ENCODE results near the gene NPAS3. TPM values are rescaled to one million over a fixed set of nuclear protein-coding genes. Genes with fewer than 3 reads are reported as not detected.

NPAS3 gene
- total RNA-seq, 1 experiment from 2014 or later: 0.35 TPM

DNA sequence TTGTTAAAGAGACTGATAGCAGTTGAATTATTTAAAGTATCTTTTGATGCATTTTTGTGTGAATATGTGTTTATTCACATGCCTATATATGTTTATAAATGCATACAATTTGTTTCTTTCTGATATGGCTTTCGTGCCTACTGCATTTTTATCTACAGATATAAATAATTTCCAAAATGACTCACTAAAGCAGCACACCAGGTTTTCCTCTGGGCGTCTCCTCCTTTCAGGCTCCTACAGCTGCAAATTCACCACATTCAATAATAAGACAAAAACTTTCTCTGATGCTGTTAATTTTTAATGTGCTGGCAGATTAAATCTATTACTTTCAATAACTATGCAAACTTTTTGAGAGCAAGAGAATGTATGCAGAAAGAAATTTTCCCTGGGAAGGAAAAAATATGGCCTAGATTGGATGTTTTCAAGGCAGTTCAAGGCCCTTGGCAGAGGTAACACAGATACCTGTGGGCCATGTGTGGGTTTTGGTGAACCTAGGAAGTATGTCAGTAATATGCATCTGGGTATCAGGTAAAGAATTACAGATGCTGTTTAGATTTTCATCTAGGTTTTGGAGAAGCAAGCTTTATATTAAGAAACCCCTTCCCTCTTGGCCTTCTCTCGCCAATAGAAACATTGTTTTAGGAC is 630.4 kb downstream of the NPAS3 start:
- H3K27ac Mint-ChIP-seq (ENCODE audit: low read depth, unreplicated experiment): peak overlapping the region; percentile 41
- BruUV-seq (replicated peaks): no TSS peak
- TF ChIP-seq, protein P1, sequence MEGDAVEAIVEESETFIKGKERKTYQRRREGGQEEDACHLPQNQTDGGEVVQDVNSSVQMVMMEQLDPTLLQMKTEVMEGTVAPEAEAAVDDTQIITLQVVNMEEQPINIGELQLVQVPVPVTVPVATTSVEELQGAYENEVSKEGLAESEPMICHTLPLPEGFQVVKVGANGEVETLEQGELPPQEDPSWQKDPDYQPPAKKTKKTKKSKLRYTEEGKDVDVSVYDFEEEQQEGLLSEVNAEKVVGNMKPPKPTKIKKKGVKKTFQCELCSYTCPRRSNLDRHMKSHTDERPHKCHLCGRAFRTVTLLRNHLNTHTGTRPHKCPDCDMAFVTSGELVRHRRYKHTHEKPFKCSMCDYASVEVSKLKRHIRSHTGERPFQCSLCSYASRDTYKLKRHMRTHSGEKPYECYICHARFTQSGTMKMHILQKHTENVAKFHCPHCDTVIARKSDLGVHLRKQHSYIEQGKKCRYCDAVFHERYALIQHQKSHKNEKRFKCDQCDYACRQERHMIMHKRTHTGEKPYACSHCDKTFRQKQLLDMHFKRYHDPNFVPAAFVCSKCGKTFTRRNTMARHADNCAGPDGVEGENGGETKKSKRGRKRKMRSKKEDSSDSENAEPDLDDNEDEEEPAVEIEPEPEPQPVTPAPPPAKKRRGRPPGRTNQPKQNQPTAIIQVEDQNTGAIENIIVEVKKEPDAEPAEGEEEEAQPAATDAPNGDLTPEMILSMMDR (IDR thresholded peaks at IDR 0.05; ENCODE audit: unreplicated experiment): no peak
- DNase-seq (ENCODE audit: unreplicated experiment): peak; percentile 38
- ChIA-PET CTCF (interaction anchor here (0.6 kb wide), 2 partner anchors 45 to 84 kb away, joined by 3 to 4 read pairs; no protein-coding TSS in a partner anchor), POLR2A (interaction anchor here (1.3 kb wide), 1 partner anchor 20 kb away, joined by 7 read pairs; no protein-coding TSS in a partner anchor)
- H3K9me3 Mint-ChIP-seq (ENCODE audit: unreplicated experiment): no peaks in the 10 kb centered on the region
- H3K4me3 Mint-ChIP-seq (ENCODE audit: unreplicated experiment): no peak overlapping the region
- no peaks in the 10 kb centered on the region for H3K36me3 Mint-ChIP-seq (ENCODE audit: insufficient read depth, unreplicated experiment)
- H3K4me1 Mint-ChIP-seq (ENCODE audit: insufficient read depth, unreplicated experiment): peaks cover 47% of the 10 kb centered on the region
- intact Hi-C loops (cut with micrococcal nuclease): loop anchor here (2.0 kb wide), 1 partner anchor 20 kb away; no protein-coding TSS in a partner anchor
- no peaks in the 10 kb centered on the region for H3K27me3 Mint-ChIP-seq (ENCODE audit: insufficient read depth, unreplicated experiment)

DNA sequence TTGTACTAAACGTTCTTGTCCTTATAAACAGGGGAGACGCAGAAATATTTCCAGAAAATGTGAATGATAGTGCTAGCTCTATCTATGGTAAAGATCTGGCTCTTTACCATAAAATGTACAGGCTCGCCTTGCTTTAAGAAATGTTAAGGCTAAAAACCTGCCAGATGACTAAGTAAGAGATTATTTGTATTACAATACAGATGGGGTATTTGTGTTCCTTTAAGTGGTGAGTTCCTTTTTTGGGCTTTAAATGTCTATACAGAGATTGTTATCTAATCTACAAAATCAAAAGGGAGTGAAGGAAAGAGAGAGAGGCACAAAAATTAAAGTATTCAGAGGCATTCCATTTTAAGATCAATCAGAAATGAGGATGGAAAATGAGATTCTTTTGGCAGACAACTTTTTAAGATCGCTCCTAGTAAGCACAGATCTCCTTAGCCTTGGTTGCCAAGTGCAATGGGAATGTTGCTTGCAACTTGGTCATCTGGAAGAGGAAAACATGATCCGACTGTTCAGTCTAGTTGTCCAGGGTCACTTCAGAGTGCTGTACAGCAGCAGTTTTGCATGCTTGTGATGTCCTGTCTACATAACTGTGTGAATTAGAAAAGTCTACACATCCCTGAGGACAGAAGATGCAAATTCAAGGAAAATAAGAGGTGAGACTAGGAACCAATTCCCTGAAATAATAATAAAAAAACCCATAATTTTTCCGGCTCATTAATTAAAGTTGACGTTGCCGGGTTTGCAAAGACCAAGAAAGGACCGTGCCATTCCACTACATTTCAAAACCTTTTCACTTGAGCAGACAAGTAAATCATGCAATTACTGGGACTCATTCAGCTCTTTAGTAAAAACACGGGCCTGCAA is 631.4 kb downstream of the NPAS3 start:
- no peaks in the 10 kb centered on the region for H3K9me3 Mint-ChIP-seq (ENCODE audit: unreplicated experiment)
- H3K27ac Mint-ChIP-seq (ENCODE audit: low read depth, unreplicated experiment): peak overlapping the region; percentile 41
- no peak for DNase-seq (ENCODE audit: unreplicated experiment)
- no peaks in the 10 kb centered on the region for H3K36me3 Mint-ChIP-seq (ENCODE audit: insufficient read depth, unreplicated experiment)
- TF ChIP-seq, protein P1 (IDR thresholded peaks at IDR 0.05; ENCODE audit: unreplicated experiment): no peak
- ChIA-PET CTCF (interaction anchor here (0.6 kb wide), 1 partner anchor 17 kb away, joined by 3 read pairs; no protein-coding TSS in a partner anchor), POLR2A (interaction anchor here (1.3 kb wide), 1 partner anchor 19 kb away, joined by 7 read pairs; no protein-coding TSS in a partner anchor)
- H3K4me1 Mint-ChIP-seq (ENCODE audit: insufficient read depth, unreplicated experiment): peaks cover 37% of the 10 kb centered on the region
- BruUV-seq (replicated peaks): no TSS peak
- no peak overlapping the region for H3K4me3 Mint-ChIP-seq (ENCODE audit: unreplicated experiment)
- intact Hi-C loops (cut with micrococcal nuclease): loop anchor here (2.0 kb wide), 1 partner anchor 19 kb away; no protein-coding TSS in a partner anchor
- H3K27me3 Mint-ChIP-seq (ENCODE audit: insufficient read depth, unreplicated experiment): no peaks in the 10 kb centered on the region

DNA sequence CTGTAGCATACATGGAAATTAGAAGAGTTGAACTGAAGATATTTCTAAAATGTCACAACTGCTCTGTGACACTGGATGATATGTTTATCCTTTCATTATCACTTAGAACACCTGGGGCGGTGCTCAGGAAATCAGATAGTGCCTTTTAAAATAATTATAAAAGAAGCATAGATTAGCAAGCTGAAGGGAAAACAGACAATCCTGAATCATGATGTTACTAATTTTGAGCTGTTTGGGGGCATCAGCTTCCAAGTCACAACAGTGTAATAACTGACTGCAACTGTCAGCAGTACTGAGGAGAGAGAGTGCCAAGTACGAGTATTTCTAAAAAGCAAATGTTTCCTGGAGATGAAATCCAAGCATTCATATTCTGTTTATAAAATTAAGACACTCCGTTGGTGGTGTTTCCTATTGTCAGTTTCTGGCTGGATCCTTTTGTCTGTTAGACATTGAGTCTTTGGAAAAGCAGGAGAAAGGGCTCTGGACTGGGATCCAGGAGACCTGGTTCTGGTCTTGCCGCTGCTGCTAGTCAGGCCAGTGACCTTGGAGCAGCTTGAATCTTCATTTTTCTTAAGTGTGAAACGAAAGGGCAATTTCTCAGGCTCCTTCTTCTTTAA is 632.1 kb downstream of the NPAS3 start:
- no peaks in the 10 kb centered on the region for H3K27me3 Mint-ChIP-seq (ENCODE audit: insufficient read depth, unreplicated experiment)

More for the DNA sequence above, 632.1 kb downstream of the NPAS3 start:
- CTCF ChIA-PET: interaction anchor here (0.6 kb wide), 1 partner anchor 17 kb away, joined by 3 read pairs; no protein-coding TSS in a partner anchor
- DNase-seq (ENCODE audit: unreplicated experiment): no peak
- Mint-ChIP-seq H3K9me3 (ENCODE audit: unreplicated experiment) (no peaks in the 10 kb centered on the region), H3K36me3 (ENCODE audit: insufficient read depth, unreplicated experiment) (no peaks in the 10 kb centered on the region), H3K4me1 (ENCODE audit: insufficient read depth, unreplicated experiment) (peaks cover 32% of the 10 kb centered on the region), H3K4me3 (ENCODE audit: unreplicated experiment) (no peak overlapping the region), H3K27ac (ENCODE audit: low read depth, unreplicated experiment) (no peak overlapping the region)
- POLR2A ChIA-PET: interaction anchor here (0.6 kb wide), 1 partner anchor 770 kb away, joined by 3 read pairs; no protein-coding TSS in a partner anchor
- intact Hi-C loops (cut with micrococcal nuclease): no loop called here
- no TSS peak for BruUV-seq (replicated peaks)
- TF ChIP-seq, protein P1 (IDR thresholded peaks at IDR 0.05; ENCODE audit: unreplicated experiment): no peak
